Measurements from ENCODE around the gene ZMYND11. TPM values are rescaled to one million over a fixed set of nuclear protein-coding genes. Genes with fewer than 3 reads are reported as not detected.

ZMYND11 gene
- polyA plus RNA-seq, 3 donors, result 7.0 to 11.8 (median 8.8) TPM

DNA sequence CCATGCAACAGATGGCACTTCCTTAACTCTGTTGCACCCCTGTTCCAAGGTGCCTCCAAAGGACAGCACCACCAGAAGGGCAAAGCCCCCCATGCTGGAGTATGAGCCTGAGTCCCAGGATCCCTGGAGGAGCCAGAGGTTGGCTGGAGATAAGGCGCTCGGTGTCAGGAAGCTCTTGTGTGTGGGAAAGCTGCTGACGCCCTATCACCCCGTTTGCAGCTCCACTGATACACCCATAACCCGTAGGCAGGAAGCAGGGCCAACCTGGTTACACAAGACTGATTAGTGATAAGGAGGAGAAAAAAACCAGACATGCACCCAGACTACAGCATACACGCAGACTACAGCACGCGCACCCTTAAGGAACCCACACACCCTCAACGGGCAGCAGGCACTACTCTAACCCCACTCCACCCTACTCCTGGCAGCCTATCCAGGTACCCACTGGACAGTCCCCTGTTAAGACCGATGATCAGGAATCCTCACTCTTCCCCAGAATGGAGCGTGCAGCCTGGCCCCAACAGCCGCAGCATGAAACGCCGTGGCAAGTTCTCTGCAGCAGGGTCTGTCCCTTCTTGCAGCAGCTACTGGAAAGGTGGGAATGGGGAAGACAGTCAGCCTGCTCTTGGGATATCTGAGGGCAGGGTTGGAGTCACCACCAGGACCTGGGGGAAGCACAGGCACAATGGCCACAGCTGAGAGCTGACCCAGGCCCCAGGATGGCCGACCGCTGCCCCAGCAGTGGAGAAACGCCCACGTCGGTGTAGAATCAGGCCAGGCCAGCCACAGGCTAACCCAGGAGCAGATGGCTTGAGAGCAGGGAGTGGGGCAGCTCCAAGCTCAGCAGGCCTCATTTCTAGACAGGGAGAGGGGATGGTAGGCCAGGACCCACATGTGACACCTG, 47.8 kb upstream of the ZMYND11 start:
- no peak overlapping the region for H3K27ac ChIP-seq (ENCODE audit: low read depth in 1 of 2, low read length in 2 of 2)
- intact Hi-C loops (cut with micrococcal nuclease), result no loop called here

DNA sequence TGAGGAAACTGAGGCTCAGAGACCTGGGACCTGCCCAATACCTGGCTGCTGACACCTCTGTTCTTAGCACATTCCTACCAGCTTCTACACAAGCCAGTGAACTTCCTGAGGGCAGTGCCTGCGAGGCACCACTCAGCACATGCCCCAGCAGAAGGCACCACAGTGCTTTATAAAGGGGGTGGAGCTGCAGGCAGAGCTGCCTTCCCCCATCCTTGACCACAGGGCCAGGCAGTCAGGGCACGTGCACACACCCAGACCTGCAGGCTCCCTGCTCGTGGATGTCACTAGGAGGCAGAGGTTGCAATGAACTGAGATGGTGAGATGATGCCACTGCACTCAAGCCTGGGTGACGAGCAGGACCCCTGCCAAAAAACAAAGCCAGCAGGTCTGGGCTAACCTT, 47.0 kb upstream of the ZMYND11 start:
- Histone ChIP-seq H4K20me1 (ENCODE audit: insufficient read depth, low read length) (no peaks in the 10 kb centered on the region), H3K9me3 (replicated peaks in 1 of 2; ENCODE audit: control insufficient read depth in 1 of 2, insufficient read depth in 1 of 2, low read length in 2 of 2) (peaks cover 0 to 5% of the 10 kb centered on the region in 2 donors), H3K4me1 (ENCODE audit: control insufficient read depth in 1 of 2, insufficient read depth in 2 of 2, low read length in 2 of 2) (no peaks in the 10 kb centered on the region), H3K9ac (ENCODE audit: insufficient read depth, low read length, poor library complexity, severe bottlenecking) (no peak overlapping the region), H3K27me3 (ENCODE audit: control insufficient read depth in 2 of 2, insufficient read depth in 2 of 2, low read length in 2 of 2) (no peaks in the 10 kb centered on the region), H3K79me2 (ENCODE audit: insufficient read depth, low read length) (no peaks in the 10 kb centered on the region), H3K27ac (ENCODE audit: low read depth in 1 of 2, low read length in 2 of 2) (no peak overlapping the region), H3K4me3 (replicated peaks in 1 of 3; ENCODE audit: low read depth in 2 of 3, low read length in 3 of 3) (no peak overlapping the region), H3K36me3 (replicated peaks in 1 of 2; ENCODE audit: control insufficient read depth in 1 of 2, insufficient read depth in 2 of 2, low read length in 2 of 2) (no peaks in the 10 kb centered on the region), H2AFZ (ENCODE audit: insufficient read depth, low read depth, low read length, poor library complexity, severe bottlenecking) (no peak overlapping the region), H3K4me2 (replicated peaks; ENCODE audit: extremely low read depth, low read length, poor library complexity, severe bottlenecking) (no peak overlapping the region)
- Mint-ChIP-seq H3K27ac (no peak overlapping the region), H3K27me3 (ENCODE audit: low read depth in 3 of 3) (peaks cover 1 to 7% (median 3%) of the 10 kb centered on the region in 3 donors), H3K36me3 (no peaks in the 10 kb centered on the region), H3K9me3 (peaks cover 0 to 1% (median 0%) of the 10 kb centered on the region in 7 donors), H3K4me1 (no peaks in the 10 kb centered on the region), H3K4me3 (no peak overlapping the region)
- no peak for DNase-seq
- WGBS (ENCODE audit: insufficient coverage), result 80% methylated on average over 2 of the region's 4 CpGs
- TF ChIP-seq, protein P1, sequence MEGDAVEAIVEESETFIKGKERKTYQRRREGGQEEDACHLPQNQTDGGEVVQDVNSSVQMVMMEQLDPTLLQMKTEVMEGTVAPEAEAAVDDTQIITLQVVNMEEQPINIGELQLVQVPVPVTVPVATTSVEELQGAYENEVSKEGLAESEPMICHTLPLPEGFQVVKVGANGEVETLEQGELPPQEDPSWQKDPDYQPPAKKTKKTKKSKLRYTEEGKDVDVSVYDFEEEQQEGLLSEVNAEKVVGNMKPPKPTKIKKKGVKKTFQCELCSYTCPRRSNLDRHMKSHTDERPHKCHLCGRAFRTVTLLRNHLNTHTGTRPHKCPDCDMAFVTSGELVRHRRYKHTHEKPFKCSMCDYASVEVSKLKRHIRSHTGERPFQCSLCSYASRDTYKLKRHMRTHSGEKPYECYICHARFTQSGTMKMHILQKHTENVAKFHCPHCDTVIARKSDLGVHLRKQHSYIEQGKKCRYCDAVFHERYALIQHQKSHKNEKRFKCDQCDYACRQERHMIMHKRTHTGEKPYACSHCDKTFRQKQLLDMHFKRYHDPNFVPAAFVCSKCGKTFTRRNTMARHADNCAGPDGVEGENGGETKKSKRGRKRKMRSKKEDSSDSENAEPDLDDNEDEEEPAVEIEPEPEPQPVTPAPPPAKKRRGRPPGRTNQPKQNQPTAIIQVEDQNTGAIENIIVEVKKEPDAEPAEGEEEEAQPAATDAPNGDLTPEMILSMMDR (IDR thresholded peaks at IDR 0.05), result no peak
- intact Hi-C loops (cut with micrococcal nuclease), result no loop called here

More for the DNA sequence above, 47.8 kb upstream of the ZMYND11 start:
- H3K4me3 ChIP-seq (replicated peaks in 1 of 3; ENCODE audit: low read depth in 2 of 3, low read length in 3 of 3), result no peak overlapping the region
- Mint-ChIP-seq H3K36me3 (no peaks in the 10 kb centered on the region), H3K9me3 (no peaks in the 10 kb centered on the region), H3K4me1 (no peaks in the 10 kb centered on the region), H3K27me3 (ENCODE audit: low read depth in 3 of 3) (peaks cover 1 to 7% (median 3%) of the 10 kb centered on the region in 3 donors), H3K27ac (no peak overlapping the region), H3K4me3 (no peak overlapping the region)
- DNase-seq, result no peak
- no peaks in the 10 kb centered on the region for H3K36me3 ChIP-seq (replicated peaks in 1 of 2; ENCODE audit: control insufficient read depth in 1 of 2, insufficient read depth in 2 of 2, low read length in 2 of 2)
- WGBS (ENCODE audit: insufficient coverage), result 73% methylated on average over 11 of the region's 19 CpGs
- no peak overlapping the region for H2AFZ ChIP-seq (ENCODE audit: insufficient read depth, low read depth, low read length, poor library complexity, severe bottlenecking)
- no peaks in the 10 kb centered on the region for H3K4me1 ChIP-seq (ENCODE audit: control insufficient read depth in 1 of 2, insufficient read depth in 2 of 2, low read length in 2 of 2)
- H3K9me3 ChIP-seq (replicated peaks in 1 of 2; ENCODE audit: control insufficient read depth in 1 of 2, insufficient read depth in 1 of 2, low read length in 2 of 2), result peaks cover 0 to 5% of the 10 kb centered on the region in 2 donors
- no peaks in the 10 kb centered on the region for H3K27me3 ChIP-seq (ENCODE audit: control insufficient read depth in 2 of 2, insufficient read depth in 2 of 2, low read length in 2 of 2)
- H4K20me1 ChIP-seq (ENCODE audit: insufficient read depth, low read length), result no peaks in the 10 kb centered on the region
- no peaks in the 10 kb centered on the region for H3K79me2 ChIP-seq (ENCODE audit: insufficient read depth, low read length)
- H3K4me2 ChIP-seq (replicated peaks; ENCODE audit: extremely low read depth, low read length, poor library complexity, severe bottlenecking), result no peak overlapping the region
- H3K9ac ChIP-seq (ENCODE audit: insufficient read depth, low read length, poor library complexity, severe bottlenecking), result no peak overlapping the region
- TF ChIP-seq, protein P1 (IDR thresholded peaks at IDR 0.05), result no peak
